ENCODE measurements around the gene MORN3. TPM values are rescaled to one million over a fixed set of nuclear protein-coding genes. Genes with fewer than 3 reads are reported as not detected.

MORN3 gene
- total RNA-seq, 1 donor from 2014 or later = 1.5 TPM

DNA sequence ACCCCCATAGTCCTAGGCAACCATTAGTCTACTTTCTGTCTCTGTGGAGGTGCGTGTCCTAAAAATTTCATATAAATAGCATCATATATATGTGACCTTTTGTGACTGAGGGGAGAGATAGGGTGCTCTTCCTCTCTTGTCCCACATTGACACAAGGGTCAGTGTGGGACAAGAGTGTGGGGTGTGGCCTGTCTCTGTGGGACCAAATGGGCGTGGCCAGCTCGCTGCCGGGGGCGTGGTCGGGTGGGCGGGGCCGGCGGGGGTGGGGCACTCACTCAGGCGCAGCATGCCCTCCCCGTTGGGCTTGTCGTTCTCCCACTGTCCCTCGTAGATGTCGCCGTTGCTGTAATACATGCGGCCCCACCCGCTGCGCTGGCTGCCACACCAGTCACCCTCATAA lies 15.5 kb downstream of the MORN3 start:
- no peak for DNase-seq (ENCODE audit: low spot score, unreplicated experiment)

DNA sequence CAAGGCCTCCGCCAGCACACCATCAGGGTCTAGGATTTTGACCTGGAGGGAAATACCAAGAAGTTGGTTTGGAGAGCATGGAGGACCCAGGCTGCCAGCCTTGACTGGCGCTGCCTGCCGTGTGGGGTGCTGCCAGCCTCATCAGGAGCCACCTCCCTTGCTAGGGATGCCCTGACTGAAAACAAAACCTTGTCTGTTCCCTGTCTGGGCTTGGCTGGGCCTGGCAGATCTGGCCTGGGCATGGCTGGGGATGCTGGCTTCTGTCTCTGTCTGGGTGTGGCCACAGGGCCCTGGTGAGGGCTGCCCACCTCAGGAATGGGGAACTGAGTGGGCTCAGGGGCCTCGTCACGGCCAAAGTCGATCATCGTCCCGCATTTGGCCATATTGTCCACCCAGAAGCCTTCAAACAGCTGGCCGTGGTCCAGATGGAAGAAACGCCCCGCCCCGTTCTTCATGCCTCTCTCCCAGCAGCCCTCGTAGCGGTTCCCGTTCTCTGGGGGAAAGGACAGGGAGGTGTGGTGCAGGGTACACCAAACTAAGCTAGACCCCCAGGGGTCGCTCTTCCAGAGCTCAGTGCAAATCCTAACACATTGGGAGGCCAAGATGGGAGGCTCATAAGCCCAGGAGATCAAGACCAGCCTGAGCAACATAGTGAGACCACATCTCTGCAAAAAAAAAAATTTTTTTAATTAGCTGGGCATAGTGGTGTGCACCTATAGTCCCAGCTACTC lies 16.5 kb downstream of the MORN3 start:
- H3K27me3 Mint-ChIP-seq = no peaks in the 10 kb centered on the region
- H3K36me3 Mint-ChIP-seq (ENCODE audit: insufficient read depth) = no peaks in the 10 kb centered on the region
- no peak overlapping the region for H3K4me3 Mint-ChIP-seq (ENCODE audit: low read depth)
- H3K9me3 Mint-ChIP-seq (ENCODE audit: low read depth) = no peaks in the 10 kb centered on the region
- H3K27ac Mint-ChIP-seq = no peak overlapping the region
- TF ChIP-seq, protein P1, sequence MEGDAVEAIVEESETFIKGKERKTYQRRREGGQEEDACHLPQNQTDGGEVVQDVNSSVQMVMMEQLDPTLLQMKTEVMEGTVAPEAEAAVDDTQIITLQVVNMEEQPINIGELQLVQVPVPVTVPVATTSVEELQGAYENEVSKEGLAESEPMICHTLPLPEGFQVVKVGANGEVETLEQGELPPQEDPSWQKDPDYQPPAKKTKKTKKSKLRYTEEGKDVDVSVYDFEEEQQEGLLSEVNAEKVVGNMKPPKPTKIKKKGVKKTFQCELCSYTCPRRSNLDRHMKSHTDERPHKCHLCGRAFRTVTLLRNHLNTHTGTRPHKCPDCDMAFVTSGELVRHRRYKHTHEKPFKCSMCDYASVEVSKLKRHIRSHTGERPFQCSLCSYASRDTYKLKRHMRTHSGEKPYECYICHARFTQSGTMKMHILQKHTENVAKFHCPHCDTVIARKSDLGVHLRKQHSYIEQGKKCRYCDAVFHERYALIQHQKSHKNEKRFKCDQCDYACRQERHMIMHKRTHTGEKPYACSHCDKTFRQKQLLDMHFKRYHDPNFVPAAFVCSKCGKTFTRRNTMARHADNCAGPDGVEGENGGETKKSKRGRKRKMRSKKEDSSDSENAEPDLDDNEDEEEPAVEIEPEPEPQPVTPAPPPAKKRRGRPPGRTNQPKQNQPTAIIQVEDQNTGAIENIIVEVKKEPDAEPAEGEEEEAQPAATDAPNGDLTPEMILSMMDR (IDR thresholded peaks at IDR 0.05; ENCODE audit: unreplicated experiment) = no peak
- DNase-seq (ENCODE audit: low spot score, unreplicated experiment) = no peak
- H3K4me1 Mint-ChIP-seq (ENCODE audit: low read depth) = peaks cover 4% of the 10 kb centered on the region

More for the DNA sequence above, 15.5 kb downstream of the MORN3 start:
- Mint-ChIP-seq H3K27ac (no peak overlapping the region), H3K4me1 (ENCODE audit: low read depth) (peaks cover 6% of the 10 kb centered on the region), H3K27me3 (no peaks in the 10 kb centered on the region), H3K36me3 (ENCODE audit: insufficient read depth) (no peaks in the 10 kb centered on the region), H3K4me3 (ENCODE audit: low read depth) (no peak overlapping the region), H3K9me3 (ENCODE audit: low read depth) (no peaks in the 10 kb centered on the region)
- TF ChIP-seq, protein P1 (IDR thresholded peaks at IDR 0.05; ENCODE audit: unreplicated experiment) = no peak

DNA sequence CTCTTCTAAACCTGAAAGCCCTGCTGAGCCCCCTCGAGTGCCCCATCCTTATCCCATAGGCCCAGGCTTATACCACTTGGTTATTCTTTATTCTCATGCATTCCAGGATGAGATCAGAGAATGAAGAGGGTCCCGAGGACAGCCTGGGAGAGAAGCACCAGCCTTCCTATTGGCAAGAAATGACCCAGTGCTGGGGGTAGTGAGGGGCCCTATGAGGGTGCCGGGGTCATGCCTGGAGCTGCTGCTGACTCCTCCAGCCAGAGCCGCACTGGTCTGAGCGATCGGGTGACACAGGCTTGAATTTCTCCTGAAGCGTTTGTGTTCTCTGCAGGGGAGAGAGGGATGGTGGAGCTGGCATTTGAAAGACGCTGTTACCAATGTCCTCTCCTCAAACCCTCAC lies 18.1 kb downstream of the MORN3 start:
- no peaks in the 10 kb centered on the region for H3K9me3 Mint-ChIP-seq (ENCODE audit: low read depth)
- TF ChIP-seq, protein P1 (IDR thresholded peaks at IDR 0.05; ENCODE audit: unreplicated experiment) = no peak
- H3K4me1 Mint-ChIP-seq (ENCODE audit: low read depth) = no peaks in the 10 kb centered on the region
- H3K36me3 Mint-ChIP-seq (ENCODE audit: insufficient read depth) = peaks cover 1% of the 10 kb centered on the region
- no peaks in the 10 kb centered on the region for H3K27me3 Mint-ChIP-seq
- H3K4me3 Mint-ChIP-seq (ENCODE audit: low read depth) = no peak overlapping the region
- no peak for DNase-seq (ENCODE audit: low spot score, unreplicated experiment)
- H3K27ac Mint-ChIP-seq = no peak overlapping the region

DNA sequence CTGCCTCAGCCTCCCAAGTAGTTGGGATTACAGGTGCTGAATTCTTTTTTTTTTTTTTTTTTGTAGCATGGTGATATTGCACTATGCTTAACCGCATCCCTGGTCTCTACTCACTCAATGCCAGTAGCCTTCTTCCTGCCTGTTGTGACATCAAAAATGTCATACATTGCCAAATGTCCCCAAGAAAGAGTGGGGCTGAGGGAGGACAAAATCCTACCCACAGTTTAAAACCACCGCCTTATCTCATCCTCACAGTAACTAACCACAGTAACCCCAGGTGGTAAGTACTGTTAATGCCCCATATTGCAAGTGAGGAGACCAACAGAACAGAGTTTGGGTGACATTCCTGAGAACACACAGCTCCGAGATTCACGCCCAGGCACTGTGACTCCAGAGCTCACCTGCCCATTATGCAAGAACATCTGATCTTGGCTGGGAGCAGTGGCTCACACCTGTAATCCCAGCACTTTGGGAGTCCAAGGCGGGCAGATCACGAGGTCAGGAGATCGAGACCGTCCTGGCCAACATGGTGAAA lies 19.6 kb downstream of the MORN3 start:
- Mint-ChIP-seq H3K9me3 (ENCODE audit: low read depth) (no peaks in the 10 kb centered on the region), H3K4me3 (ENCODE audit: low read depth) (no peak overlapping the region), H3K36me3 (ENCODE audit: insufficient read depth) (peaks cover 1% of the 10 kb centered on the region), H3K27ac (no peak overlapping the region), H3K27me3 (no peaks in the 10 kb centered on the region), H3K4me1 (ENCODE audit: low read depth) (no peaks in the 10 kb centered on the region)
- DNase-seq (ENCODE audit: low spot score, unreplicated experiment) = no peak
- TF ChIP-seq, protein P1 (IDR thresholded peaks at IDR 0.05; ENCODE audit: unreplicated experiment) = no peak

DNA sequence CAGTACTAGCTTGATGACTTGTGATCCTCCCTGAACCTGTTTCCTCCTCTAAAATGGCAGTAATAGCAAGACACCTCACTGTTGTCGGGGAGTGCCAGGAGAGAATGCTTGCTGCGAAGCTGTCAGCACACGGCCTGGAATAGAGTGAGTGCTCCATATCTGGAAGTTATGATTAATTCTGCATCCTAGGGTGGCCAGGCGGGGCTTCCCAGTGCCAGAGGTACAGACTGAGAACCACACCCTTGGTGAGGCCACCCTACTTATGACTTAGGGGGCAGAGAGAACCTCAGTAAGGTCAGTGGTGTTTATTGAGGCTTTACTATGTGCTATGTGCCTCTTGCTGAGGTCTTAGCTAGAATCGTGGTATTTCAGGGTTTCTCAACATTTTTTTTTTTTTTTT lies 20.1 kb downstream of the MORN3 start:
- H3K36me3 Mint-ChIP-seq (ENCODE audit: insufficient read depth) = peaks cover 3% of the 10 kb centered on the region
- H3K4me3 Mint-ChIP-seq (ENCODE audit: low read depth) = no peak overlapping the region
- TF ChIP-seq, protein P1 (IDR thresholded peaks at IDR 0.05; ENCODE audit: unreplicated experiment) = no peak
- no peaks in the 10 kb centered on the region for H3K9me3 Mint-ChIP-seq (ENCODE audit: low read depth)
- H3K27me3 Mint-ChIP-seq = no peaks in the 10 kb centered on the region
- no peak for DNase-seq (ENCODE audit: low spot score, unreplicated experiment)
- no peak overlapping the region for H3K27ac Mint-ChIP-seq
- H3K4me1 Mint-ChIP-seq (ENCODE audit: low read depth) = no peaks in the 10 kb centered on the region

Measured in progenitor cell of endocrine pancreas (in vitro differentiated cells).